Vagina (tissue), 2 donors: ENCODE data around the gene ZCCHC14. TPM values are rescaled to one million over a fixed set of nuclear protein-coding genes. Genes with fewer than 3 reads are reported as not detected.
"Not testable (repeated sequence)": the region's sequence is repeated elsewhere in the genome, so short reads cannot be mapped to it uniquely, and the experiment has no call there.

Experiments used
- DNase-seq, 2 donors: peaks; one replicate each; pipeline ENCODE4 v3.0.0-alpha.2; 2017; ENCODE audit errors: extremely low spot score in 2 of 2
- H3K27ac ChIP-seq: fragments of 200-600 bp; sonication (generic); one replicate; pipeline ENCODE4 v1.5.1; 2019
- H3K27me3 ChIP-seq: fragments of 200-600 bp; sonication (generic); one replicate; pipeline ENCODE4 v1.5.1; 2019
- H3K36me3 ChIP-seq, 2 donors: fragments of 200-600 bp; sonication (generic); one replicate each; pipeline ENCODE4 v1.5.1; 2017 to 2019
- H3K4me1 ChIP-seq: fragments of 200-600 bp; sonication (generic); one replicate; pipeline ENCODE4 v1.5.1; 2019
- H3K4me3 ChIP-seq, 2 donors: fragments of 200-600 bp; sonication (generic); 1 replicate in 1 of 2; 2 replicates in 1 of 2; pipeline ENCODE4 v1.5.1; 2016 to 2019
- H3K9me3 ChIP-seq: fragments of 200-600 bp; sonication (generic); one replicate; pipeline ENCODE4 v1.5.1; 2019
- POLR2A ChIP-seq, 2 donors: fragments of 450-650 bp; IDR thresholded peaks; one replicate each; pipeline ENCODE4 v1.6.1; 2017; ENCODE audit warnings: antibody characterized with exemption in 2 of 2, mild to moderate bottlenecking in 2 of 2, moderate library complexity in 2 of 2
- POLR2AphosphoS5 ChIP-seq, 2 donors: sonication (generic); formaldehyde crosslinking; IDR thresholded peaks; one replicate each; pipeline ENCODE4 v1.9.0; 2017; ENCODE audit warnings: antibody characterized with exemption in 2 of 2, mild to moderate bottlenecking in 2 of 2, low read depth in 1 of 2; ENCODE audit not compliant: insufficient read depth in 1 of 2
- intact Hi-C: fragments of 100-400 bp; cut with DNase I; formaldehyde crosslinking; loops from one replicate; pipeline ENCODE4 v1.15.1; 2023
- total RNA-seq: library from RNA; depleted of rRNA; stranded (reverse); fragments of >200 nt; gene quantifications from one replicate; pipeline ENCODE4 v1.2.3, GENCODE V29; 2016
- TF ChIP-seq, protein P1 (sequence below), 3 experiments: fragments of 450-650 bp in 2 of 3; fragments of 200-600 bp in 1 of 3; sonication (generic) in 1 of 3; IDR thresholded peaks; one replicate each; pipeline ENCODE4 v1.5.1; 2017 to 2019; ENCODE audit warnings: antibody characterized with exemption in 3 of 3, mild to moderate bottlenecking in 2 of 3, moderate library complexity in 2 of 3

The ZCCHC14 gene
- total RNA-seq, 1 donor from 2014 or later = 74.2 TPM

- no peak for DNase-seq
- Histone ChIP-seq H3K27me3 (no peaks in the 10 kb centered on the region), H3K9me3 (no peaks in the 10 kb centered on the region), H3K27ac (no peak overlapping the region), H3K4me1 (peaks cover 24% of the 10 kb centered on the region), H3K4me3 (no peak overlapping the region), H3K36me3 (no peaks in the 10 kb centered on the region)
- intact Hi-C loops = no loop called here
- no peak for TF ChIP-seq POLR2AphosphoS5 (IDR thresholded peaks at IDR 0.05; ENCODE audit: insufficient read depth in 1 of 2, low read depth in 1 of 2)
Observed at GRCh38 chr16:87516361-87516760, 23.5 kb upstream of the ZCCHC14 start.

GRCh38 chr16:87515475-87516330, 22.9 kb upstream of the ZCCHC14 start:
- no peak for TF ChIP-seq POLR2AphosphoS5 (IDR thresholded peaks at IDR 0.05; ENCODE audit: insufficient read depth in 1 of 2, low read depth in 1 of 2)
- TF ChIP-seq, protein P1, sequence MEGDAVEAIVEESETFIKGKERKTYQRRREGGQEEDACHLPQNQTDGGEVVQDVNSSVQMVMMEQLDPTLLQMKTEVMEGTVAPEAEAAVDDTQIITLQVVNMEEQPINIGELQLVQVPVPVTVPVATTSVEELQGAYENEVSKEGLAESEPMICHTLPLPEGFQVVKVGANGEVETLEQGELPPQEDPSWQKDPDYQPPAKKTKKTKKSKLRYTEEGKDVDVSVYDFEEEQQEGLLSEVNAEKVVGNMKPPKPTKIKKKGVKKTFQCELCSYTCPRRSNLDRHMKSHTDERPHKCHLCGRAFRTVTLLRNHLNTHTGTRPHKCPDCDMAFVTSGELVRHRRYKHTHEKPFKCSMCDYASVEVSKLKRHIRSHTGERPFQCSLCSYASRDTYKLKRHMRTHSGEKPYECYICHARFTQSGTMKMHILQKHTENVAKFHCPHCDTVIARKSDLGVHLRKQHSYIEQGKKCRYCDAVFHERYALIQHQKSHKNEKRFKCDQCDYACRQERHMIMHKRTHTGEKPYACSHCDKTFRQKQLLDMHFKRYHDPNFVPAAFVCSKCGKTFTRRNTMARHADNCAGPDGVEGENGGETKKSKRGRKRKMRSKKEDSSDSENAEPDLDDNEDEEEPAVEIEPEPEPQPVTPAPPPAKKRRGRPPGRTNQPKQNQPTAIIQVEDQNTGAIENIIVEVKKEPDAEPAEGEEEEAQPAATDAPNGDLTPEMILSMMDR (IDR thresholded peaks at IDR 0.05) = no peak
- TF ChIP-seq POLR2A (IDR thresholded peaks at IDR 0.05) = no peak
- no peak overlapping the region for H3K27ac ChIP-seq
- intact Hi-C loops = no loop called here

DNA sequence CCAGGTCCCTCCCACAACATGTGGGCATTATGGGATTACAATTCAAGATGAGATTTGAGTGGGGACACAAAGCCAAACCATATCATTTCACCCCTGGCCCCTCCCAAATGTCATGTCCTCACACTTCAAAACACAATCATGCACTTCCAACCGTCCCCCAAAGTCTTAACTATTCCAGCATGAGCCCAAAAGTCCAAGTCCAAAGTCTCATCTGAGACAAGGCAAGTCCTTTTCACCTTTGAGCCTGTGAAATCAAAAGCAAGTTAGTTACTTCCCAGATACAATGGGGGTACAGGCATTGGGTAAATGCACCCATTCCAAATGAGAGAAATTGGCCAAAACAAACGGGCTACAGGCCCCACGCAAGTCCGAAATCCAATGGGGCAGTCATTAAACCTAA, 17.0 kb upstream of the ZCCHC14 start:
- H3K27me3 ChIP-seq, DNase-seq, intact Hi-C loops, H3K27ac ChIP-seq, H3K4me3 ChIP-seq, H3K4me1 ChIP-seq, H3K9me3 ChIP-seq, H3K36me3 ChIP-seq: not testable (repeated sequence)

More at GRCh38 chr16:87515475-87516330, 22.9 kb upstream of the ZCCHC14 start:
- DNase-seq = no peak
- no peaks in the 10 kb centered on the region for H3K27me3 ChIP-seq
- no peaks in the 10 kb centered on the region for H3K36me3 ChIP-seq
- H3K4me3 ChIP-seq = no peak overlapping the region
- no peaks in the 10 kb centered on the region for H3K9me3 ChIP-seq
- peaks cover 24% of the 10 kb centered on the region for H3K4me1 ChIP-seq

DNA sequence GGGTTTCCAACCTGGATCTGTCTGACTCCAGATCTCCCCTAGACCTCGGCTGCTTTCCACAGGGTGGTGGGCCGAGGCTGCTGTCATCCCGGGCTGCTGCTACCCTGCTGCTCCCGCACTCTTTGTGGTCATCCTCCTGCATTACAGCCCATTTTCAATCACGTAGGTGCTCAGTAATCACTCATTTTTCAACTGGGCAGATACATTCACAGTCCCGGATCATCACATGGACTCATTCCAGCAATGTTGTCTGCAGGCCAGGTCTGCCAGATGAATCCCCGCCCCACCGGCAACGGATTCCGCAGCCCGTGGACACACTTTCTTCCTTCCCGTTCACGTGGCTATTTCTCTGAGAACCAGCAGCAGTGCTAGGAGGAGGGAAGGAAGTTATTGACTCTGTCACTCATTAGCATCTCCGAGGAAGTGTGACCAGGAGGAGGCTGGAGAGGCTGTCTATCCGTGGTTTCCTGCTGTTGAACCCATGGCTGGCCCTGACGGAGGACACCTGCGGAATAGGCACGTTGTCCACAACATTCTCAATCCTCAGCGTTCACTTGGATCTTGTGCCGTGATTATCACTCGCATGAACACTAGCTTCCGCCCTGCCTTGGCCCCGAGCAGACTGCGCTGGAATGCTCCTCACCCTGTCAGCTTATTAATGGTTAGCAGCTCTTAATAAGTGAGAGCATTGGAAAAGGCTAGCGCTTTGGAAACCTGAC, 14.7 kb upstream of the ZCCHC14 start:
- Histone ChIP-seq H3K27me3 (no peaks in the 10 kb centered on the region), H3K27ac (no peak overlapping the region), H3K36me3 (no peaks in the 10 kb centered on the region), H3K4me1 (no peaks in the 10 kb centered on the region), H3K9me3 (no peaks in the 10 kb centered on the region), H3K4me3 (no peak overlapping the region)
- no peak for TF ChIP-seq POLR2AphosphoS5 (IDR thresholded peaks at IDR 0.05; ENCODE audit: insufficient read depth in 1 of 2, low read depth in 1 of 2)
- TF ChIP-seq, protein P1 (IDR thresholded peaks at IDR 0.05) = no peak
- no peak for TF ChIP-seq POLR2A (IDR thresholded peaks at IDR 0.05)
- intact Hi-C loops = no loop called here
- DNase-seq = no peak

GRCh38 chr16:87506423-87507350, 13.9 kb upstream of the ZCCHC14 start:
- TF ChIP-seq, protein P1 (IDR thresholded peaks at IDR 0.05) = no peak
- Histone ChIP-seq H3K4me1 (no peaks in the 10 kb centered on the region), H3K27ac (no peak overlapping the region), H3K36me3 (no peaks in the 10 kb centered on the region), H3K4me3 (no peak overlapping the region), H3K9me3 (no peaks in the 10 kb centered on the region), H3K27me3 (no peaks in the 10 kb centered on the region)
- intact Hi-C loops = no loop called here
- no peak for DNase-seq
